A673 (cell line): ENCODE measurements around the gene CACNA2D2. TPM values are rescaled to one million over a fixed set of nuclear protein-coding genes. Genes with fewer than 3 reads are reported as not detected.

ENCODE experiments used
- BruUV-seq: library from RNA; stranded (reverse); fragments of 400-500 nt; replicated peaks from 2 replicates; lab custom pipeline; 2021; lab: Mats Ljungman, UMichigan
- CTCF ChIA-PET: fragments of 300-600 bp; sonication (Branson Sonifier 250); formaldehyde crosslinking; loops from one replicate; lab custom pipeline; 2022; ENCODE audit warnings: antibody characterized with exemption; lab: Charles Lee
- POLR2A ChIA-PET: fragments of 300-600 bp; sonication (Branson Sonifier 250); formaldehyde crosslinking; loops from one replicate; lab custom pipeline; 2022; ENCODE audit warnings: antibody characterized with exemption; ENCODE audit not compliant: low non-redundant PET; lab: Charles Lee
- DNase-seq: peaks from one replicate; pipeline ENCODE4 v3.0.0-alpha.2; 2015; ENCODE audit warnings: low spot score
- H3K27ac ChIP-seq: fragments of 200-600 bp; sonication (generic); 2 replicates; pipeline ENCODE4 v1.5.1; 2016; ENCODE audit warnings: mixed run types, low read depth, mild to moderate bottlenecking, mixed read lengths, antibody characterized with exemption, low read length; ENCODE audit not compliant: poor library complexity, severe bottlenecking
- H3K27me3 ChIP-seq: fragments of 200-600 bp; sonication (generic); replicated peaks from 2 replicates; pipeline ENCODE4 v1.6.1; 2017; ENCODE audit warnings: mixed run types, low read depth, mild to moderate bottlenecking, mixed read lengths, antibody characterized with exemption, low read length; ENCODE audit not compliant: insufficient read depth, poor library complexity
- H3K36me3 ChIP-seq: fragments of 200-600 bp; sonication (generic); 2 replicates; pipeline ENCODE4 v1.6.1; 2016; ENCODE audit warnings: mixed run types, mild to moderate bottlenecking, mixed read lengths, antibody characterized with exemption, low read length; ENCODE audit not compliant: insufficient read depth, poor library complexity, severe bottlenecking
- H3K4me1 ChIP-seq: fragments of 200-600 bp; sonication (generic); 2 replicates; pipeline ENCODE4 v1.6.1; 2017; ENCODE audit warnings: mixed run types, mild to moderate bottlenecking, mixed read lengths, antibody characterized with exemption, low read length; ENCODE audit not compliant: insufficient read depth, poor library complexity, severe bottlenecking
- H3K4me3 ChIP-seq: fragments of 200-600 bp; sonication (generic); 2 replicates; pipeline ENCODE4 v1.5.1; 2016; ENCODE audit warnings: low read depth, mixed run types, mild to moderate bottlenecking, mixed read lengths, low read length; ENCODE audit not compliant: poor library complexity, severe bottlenecking
- H3K9me3 ChIP-seq: fragments of 200-600 bp; sonication (generic); 2 replicates; pipeline ENCODE4 v1.6.1; 2016; ENCODE audit warnings: mixed run types, low read depth, mild to moderate bottlenecking, mixed read lengths, antibody characterized with exemption, low read length; ENCODE audit not compliant: poor library complexity, severe bottlenecking
- EZH2 ChIP-seq: fragments of 200-600 bp; sonication (generic); IDR thresholded peaks from 2 replicates; pipeline ENCODE4 v1.6.1; 2017; ENCODE audit warnings: borderline replicate concordance, low read depth, mild to moderate bottlenecking, mixed read lengths, antibody characterized with exemption, low read length; ENCODE audit not compliant: poor library complexity, severe bottlenecking
- intact Hi-C: fragments of 100-400 bp; cut with micrococcal nuclease; formaldehyde crosslinking; loops from one replicate; pipeline ENCODE4 v1.10.0; 2022; ENCODE audit not compliant: unreplicated experiment
- total RNA-seq: library from RNA; stranded (reverse); gene quantifications from 2 replicates; pipeline ENCODE4 v1.2.3, GENCODE V29; 2021
- TF ChIP-seq, protein P1 (sequence below): fragments of 300-800, 200-600 bp; sonication (generic); conservative IDR thresholded peaks from 2 replicates; pipeline ENCODE4 v1.5.1; 2017; ENCODE audit warnings: low read depth, mild to moderate bottlenecking, antibody characterized with exemption, low read length, moderate library complexity, mixed read lengths

The CACNA2D2 gene
- total RNA-seq, 1 experiment from 2014 or later, result 0.17 TPM

DNA sequence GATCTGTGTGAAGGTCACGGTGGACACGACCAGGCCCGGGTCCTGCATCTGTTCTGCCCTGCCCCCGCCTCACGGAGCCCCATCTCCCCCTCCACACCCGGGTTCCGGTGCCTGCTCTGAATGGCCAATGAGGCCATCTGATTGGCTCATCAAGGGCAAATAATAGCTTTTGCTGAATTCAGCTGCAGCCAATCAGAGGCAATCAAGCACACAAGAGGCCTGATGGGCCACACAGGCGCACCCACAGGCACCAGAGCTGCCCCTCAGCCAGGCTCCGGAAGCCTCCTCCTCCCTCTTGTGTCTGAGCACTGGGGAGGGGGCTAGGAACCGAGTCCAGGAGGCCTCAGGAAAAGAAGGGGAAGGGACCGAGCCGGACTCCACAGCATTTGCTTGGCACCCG lies 49.5 kb downstream of the CACNA2D2 start:
- H3K27me3 ChIP-seq, result no peaks in the 10 kb centered on the region
- no TSS peak for BruUV-seq
- H3K9me3 ChIP-seq, result no peaks in the 10 kb centered on the region
- no peaks in the 10 kb centered on the region for H3K36me3 ChIP-seq
- H3K4me3 ChIP-seq, result no peak overlapping the region
- ChIA-PET CTCF (no interaction called here), POLR2A (no interaction called here)
- no peaks in the 10 kb centered on the region for H3K4me1 ChIP-seq
- TF ChIP-seq, protein P1, sequence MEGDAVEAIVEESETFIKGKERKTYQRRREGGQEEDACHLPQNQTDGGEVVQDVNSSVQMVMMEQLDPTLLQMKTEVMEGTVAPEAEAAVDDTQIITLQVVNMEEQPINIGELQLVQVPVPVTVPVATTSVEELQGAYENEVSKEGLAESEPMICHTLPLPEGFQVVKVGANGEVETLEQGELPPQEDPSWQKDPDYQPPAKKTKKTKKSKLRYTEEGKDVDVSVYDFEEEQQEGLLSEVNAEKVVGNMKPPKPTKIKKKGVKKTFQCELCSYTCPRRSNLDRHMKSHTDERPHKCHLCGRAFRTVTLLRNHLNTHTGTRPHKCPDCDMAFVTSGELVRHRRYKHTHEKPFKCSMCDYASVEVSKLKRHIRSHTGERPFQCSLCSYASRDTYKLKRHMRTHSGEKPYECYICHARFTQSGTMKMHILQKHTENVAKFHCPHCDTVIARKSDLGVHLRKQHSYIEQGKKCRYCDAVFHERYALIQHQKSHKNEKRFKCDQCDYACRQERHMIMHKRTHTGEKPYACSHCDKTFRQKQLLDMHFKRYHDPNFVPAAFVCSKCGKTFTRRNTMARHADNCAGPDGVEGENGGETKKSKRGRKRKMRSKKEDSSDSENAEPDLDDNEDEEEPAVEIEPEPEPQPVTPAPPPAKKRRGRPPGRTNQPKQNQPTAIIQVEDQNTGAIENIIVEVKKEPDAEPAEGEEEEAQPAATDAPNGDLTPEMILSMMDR, result no peak
- TF ChIP-seq EZH2, result no peak
- no peak for DNase-seq
- intact Hi-C loops, result no loop called here
- H3K27ac ChIP-seq, result no peak overlapping the region

DNA sequence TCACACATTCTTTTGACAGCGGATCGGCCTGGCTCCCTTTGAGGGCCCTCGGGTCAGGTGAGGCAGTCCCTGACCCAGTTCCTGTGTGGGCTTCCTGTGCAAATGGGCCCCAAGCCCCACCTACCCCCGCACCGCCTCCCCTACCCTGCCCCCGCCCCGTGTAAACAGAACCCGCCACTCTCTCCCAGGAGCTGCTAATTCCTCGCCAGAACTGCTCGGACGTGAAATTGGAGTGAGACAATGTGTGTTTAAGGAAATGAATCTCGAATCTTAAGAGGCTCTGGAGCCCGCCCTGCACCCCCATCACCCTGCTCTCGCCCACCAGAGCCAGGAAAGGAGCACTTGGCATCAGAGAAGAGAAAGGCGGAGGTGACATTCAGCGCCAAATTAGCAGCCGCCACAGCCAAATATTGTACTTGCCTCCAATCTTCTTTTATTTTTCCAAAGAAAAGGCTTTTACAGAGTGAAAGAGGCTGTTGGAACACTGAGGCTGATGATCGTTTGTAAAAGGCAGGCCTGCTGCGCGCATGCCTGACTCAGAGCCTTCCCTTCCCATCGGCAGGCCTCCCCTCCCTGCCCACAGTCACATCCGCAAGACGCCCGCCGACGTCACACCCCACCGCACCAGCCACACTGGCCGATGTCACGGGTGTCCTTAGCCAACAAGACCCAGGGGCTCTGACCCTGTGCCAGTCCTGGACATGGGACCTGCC lies 53.1 kb downstream of the CACNA2D2 start:
- no peak for DNase-seq
- Histone ChIP-seq H3K4me3 (no peak overlapping the region), H3K9me3 (no peaks in the 10 kb centered on the region), H3K27ac (no peak overlapping the region), H3K36me3 (no peaks in the 10 kb centered on the region), H3K27me3 (no peaks in the 10 kb centered on the region), H3K4me1 (no peaks in the 10 kb centered on the region)
- no TSS peak for BruUV-seq
- CTCF ChIA-PET, result no interaction called here
- intact Hi-C loops, result no loop called here
- POLR2A ChIA-PET, result interaction anchor here (0.6 kb wide), 1 partner anchor 390 kb away, joined by 7 read pairs; no protein-coding TSS in a partner anchor
- no peak for TF ChIP-seq EZH2
- TF ChIP-seq, protein P1, result no peak

DNA sequence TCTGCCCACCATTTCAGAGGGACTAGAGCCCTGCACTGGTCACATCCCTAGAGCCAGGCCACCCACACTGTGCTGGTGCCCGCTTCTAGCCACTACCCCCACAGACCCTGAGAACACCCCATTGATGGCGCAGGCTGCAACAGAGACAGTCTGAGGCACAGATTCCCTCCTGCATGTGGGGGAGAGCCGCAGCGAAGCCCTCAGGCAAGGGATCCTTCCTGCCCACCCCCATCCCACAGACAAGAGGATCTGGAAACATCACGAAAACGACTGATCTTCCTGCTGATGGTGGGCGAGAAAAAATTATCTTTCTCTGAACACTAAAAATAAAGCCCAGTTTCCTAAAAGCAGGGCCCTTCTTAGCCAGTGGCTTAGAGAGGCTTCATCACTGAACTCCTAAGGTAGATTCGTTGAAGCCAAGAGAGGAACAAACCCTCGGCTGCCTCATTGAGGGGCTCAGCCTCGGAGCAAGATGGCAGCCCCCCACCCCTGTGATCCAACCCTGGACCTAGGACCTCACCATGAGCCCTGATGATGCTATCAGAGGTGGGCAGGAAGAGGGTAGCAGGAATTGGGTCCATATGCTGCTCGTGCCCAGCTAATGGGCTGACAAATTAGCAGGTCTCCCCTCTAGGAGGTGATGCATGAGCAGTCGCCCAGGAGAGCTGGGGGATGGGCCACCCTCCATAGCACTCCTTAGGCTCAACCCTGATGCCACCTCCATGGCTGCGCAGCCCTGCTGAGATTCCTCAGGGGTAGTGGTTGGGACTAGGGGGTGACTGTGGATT lies 54.5 kb downstream of the CACNA2D2 start:
- BruUV-seq, result no TSS peak
- H3K9me3 ChIP-seq, result no peaks in the 10 kb centered on the region
- POLR2A ChIA-PET, result no interaction called here
- no peaks in the 10 kb centered on the region for H3K4me1 ChIP-seq
- H3K27ac ChIP-seq, result no peak overlapping the region
- H3K36me3 ChIP-seq, result no peaks in the 10 kb centered on the region
- TF ChIP-seq EZH2, result no peak
- TF ChIP-seq, protein P1, result no peak
- no peaks in the 10 kb centered on the region for H3K27me3 ChIP-seq
- intact Hi-C loops, result no loop called here
- no peak overlapping the region for H3K4me3 ChIP-seq
- CTCF ChIA-PET, result no interaction called here
- DNase-seq, result no peak
